Neural progenitor cell (in vitro differentiated cells): ENCODE measurements around the gene MYO16.

Source experiments
- EZH2 ChIP-seq: fragments of 200-600 bp; sonication (generic); IDR thresholded peaks from 2 replicates; pipeline ENCODE4 v1.6.1; 2017; ENCODE audit warnings: antibody characterized with exemption, mild to moderate bottlenecking, moderate library complexity
- EZH2phosphoT487 ChIP-seq: fragments of 200-600 bp; sonication (generic); IDR thresholded peaks from 2 replicates; pipeline ENCODE4 v1.6.1; 2017; ENCODE audit warnings: antibody characterized with exemption
- TF ChIP-seq, protein P1 (sequence below): fragments of 200-600 bp; sonication (generic); IDR thresholded peaks from 2 replicates; pipeline ENCODE4 v1.5.1; 2017; ENCODE audit warnings: antibody characterized with exemption, mild to moderate bottlenecking

DNA sequence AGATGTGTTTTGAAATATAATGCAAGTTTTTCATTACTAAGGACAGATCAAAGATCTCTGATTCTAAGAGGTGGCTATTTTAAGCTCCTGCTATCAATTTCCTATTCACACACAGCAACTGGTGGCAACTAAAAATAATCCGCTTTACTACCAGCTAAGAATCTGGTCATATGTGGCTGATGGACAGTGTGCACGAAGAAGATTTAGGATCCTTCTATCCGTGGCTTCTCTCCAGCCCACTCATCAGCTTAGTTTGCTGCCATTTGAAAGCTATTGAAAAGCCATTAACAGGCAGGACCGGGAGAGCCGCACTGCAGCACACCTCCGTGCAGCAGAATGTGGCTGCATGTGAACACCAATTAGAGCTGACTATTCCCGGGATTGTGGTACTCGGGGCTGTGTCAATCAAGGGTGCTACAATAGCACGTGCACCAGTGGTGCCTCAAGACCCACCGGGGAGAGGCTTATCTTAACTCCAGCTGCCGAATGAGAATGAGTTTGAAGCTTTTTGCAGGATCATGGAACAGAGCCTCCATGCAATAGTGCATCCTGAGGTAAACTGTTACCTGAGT lies at the start of gene MYO16:
- no peak for TF ChIP-seq EZH2phosphoT487
- TF ChIP-seq, protein P1, sequence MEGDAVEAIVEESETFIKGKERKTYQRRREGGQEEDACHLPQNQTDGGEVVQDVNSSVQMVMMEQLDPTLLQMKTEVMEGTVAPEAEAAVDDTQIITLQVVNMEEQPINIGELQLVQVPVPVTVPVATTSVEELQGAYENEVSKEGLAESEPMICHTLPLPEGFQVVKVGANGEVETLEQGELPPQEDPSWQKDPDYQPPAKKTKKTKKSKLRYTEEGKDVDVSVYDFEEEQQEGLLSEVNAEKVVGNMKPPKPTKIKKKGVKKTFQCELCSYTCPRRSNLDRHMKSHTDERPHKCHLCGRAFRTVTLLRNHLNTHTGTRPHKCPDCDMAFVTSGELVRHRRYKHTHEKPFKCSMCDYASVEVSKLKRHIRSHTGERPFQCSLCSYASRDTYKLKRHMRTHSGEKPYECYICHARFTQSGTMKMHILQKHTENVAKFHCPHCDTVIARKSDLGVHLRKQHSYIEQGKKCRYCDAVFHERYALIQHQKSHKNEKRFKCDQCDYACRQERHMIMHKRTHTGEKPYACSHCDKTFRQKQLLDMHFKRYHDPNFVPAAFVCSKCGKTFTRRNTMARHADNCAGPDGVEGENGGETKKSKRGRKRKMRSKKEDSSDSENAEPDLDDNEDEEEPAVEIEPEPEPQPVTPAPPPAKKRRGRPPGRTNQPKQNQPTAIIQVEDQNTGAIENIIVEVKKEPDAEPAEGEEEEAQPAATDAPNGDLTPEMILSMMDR: no peak
- TF ChIP-seq EZH2: no peak
